Activated effector memory CD4-positive, alpha-beta T cell treated with anti-CD3 and anti-CD28 coated beads, Interleukin-2, amount 50 U/mL, for 16 hours (primary cell): ENCODE measurements around the gene TMC2.
"Not testable (repeated sequence)": the region's sequence is repeated elsewhere in the genome, so short reads cannot be mapped to it uniquely, and the experiment has no call there.

Experiments used
- DNase-seq: peaks from one replicate; pipeline ENCODE4 v3.0.0-alpha.2; 2020

Gene TMC2

GRCh38 chr20:2524709-2525506 is 11.5 kb upstream of the TMC2 start:
- DNase-seq = peak; percentile 77

GRCh38 chr20:2526218-2526583 is 10.2 kb upstream of the TMC2 start:
- DNase-seq = not testable (repeated sequence)

- no peak for DNase-seq
Measured at GRCh38 chr20:2527762-2528161, 8.6 kb upstream of the TMC2 start.

- no peak for DNase-seq
Measured at GRCh38 chr20:2528671-2529271, 7.6 kb upstream of the TMC2 start.

GRCh38 chr20:2533118-2533517 is 3.3 kb upstream of the TMC2 start:
- no peak for DNase-seq

- DNase-seq = no peak
Measured at GRCh38 chr20:2535711-2536559, 438 bp upstream of the TMC2 start.

GRCh38 chr20:2537101-2537500 is 728 bp downstream of the TMC2 start:
- DNase-seq = no peak

GRCh38 chr20:2538356-2538755 is 2.0 kb downstream of the TMC2 start:
- DNase-seq = no peak

GRCh38 chr20:2538931-2539720 is 2.8 kb downstream of the TMC2 start:
- DNase-seq = no peak

- no peak for DNase-seq
Measured at GRCh38 chr20:2541940-2542339, 5.6 kb downstream of the TMC2 start.

GRCh38 chr20:2542361-2542760 is 6.0 kb downstream of the TMC2 start:
- DNase-seq = no peak

- no peak for DNase-seq
Measured at GRCh38 chr20:2544211-2544610, 7.8 kb downstream of the TMC2 start.

GRCh38 chr20:2545594-2545993 is 9.2 kb downstream of the TMC2 start:
- no peak for DNase-seq

- no peak for DNase-seq
Measured at GRCh38 chr20:2557873-2558580, 21.7 kb downstream of the TMC2 start.

GRCh38 chr20:2558581-2559278 is 22.4 kb downstream of the TMC2 start:
- no peak for DNase-seq

- no peak for DNase-seq
Measured at GRCh38 chr20:2559279-2559626, 22.9 kb downstream of the TMC2 start.

- no peak for DNase-seq
Measured at GRCh38 chr20:2559651-2560050, 23.3 kb downstream of the TMC2 start.

GRCh38 chr20:2563116-2563515 is 26.7 kb downstream of the TMC2 start:
- no peak for DNase-seq

- DNase-seq = no peak
Measured at GRCh38 chr20:2564406-2564805, 28.0 kb downstream of the TMC2 start.

- DNase-seq = no peak
Measured at GRCh38 chr20:2575682-2576081, 39.3 kb downstream of the TMC2 start.

GRCh38 chr20:2576317-2576727 is 39.9 kb downstream of the TMC2 start:
- no peak for DNase-seq
